Bronchial epithelial cell (primary cell): Measurements from ENCODE around the gene NCBP2. TPM values are rescaled to one million over a fixed set of nuclear protein-coding genes. Genes with fewer than 3 reads are reported as not detected.

ENCODE experiments used
- DNase-seq: peaks from one replicate; pipeline ENCODE4 v3.0.0-alpha.2; 2010; ENCODE audit warnings: low read depth
- FAIRE-seq: peaks from 2 replicates; lab custom pipeline; 2011; peaks lifted over from hg19 to GRCh38; lab: Jason Lieb, UNC
- H3K27me3 ChIP-seq: 2 replicates; pipeline ENCODE4 v1.5.1; 2011; ENCODE audit warnings: low read length; ENCODE audit not compliant: control insufficient read depth, insufficient read depth
- H3K36me3 ChIP-seq: 2 replicates; pipeline ENCODE4 v1.5.1; 2011; ENCODE audit warnings: low read length; ENCODE audit not compliant: control insufficient read depth, insufficient read depth
- H3K4me3 ChIP-seq: 2 replicates; pipeline ENCODE4 v1.5.1; 2011; ENCODE audit warnings: mild to moderate bottlenecking, low read depth, low read length, control low read depth
- CTCF ChIP-seq: IDR thresholded peaks from 2 replicates; pipeline ENCODE4 v1.5.1; 2011; ENCODE audit warnings: mild to moderate bottlenecking, moderate library complexity, low read length, control low read depth, inconsistent platforms; ENCODE audit not compliant: insufficient read depth, severe bottlenecking
- total RNA-seq: library from RNA; depleted of rRNA; stranded (reverse); fragments of >200 nt; gene quantifications from 2 replicates; pipeline ENCODE4 v1.2.1, GENCODE V29; 2014

The NCBP2 gene
- total RNA-seq, 1 donor from 2014 or later: 94.0 TPM

- Histone ChIP-seq H3K36me3 (peaks cover 9% of the 10 kb centered on the region), H3K27me3 (no peaks in the 10 kb centered on the region), H3K4me3 (no peak overlapping the region)
- no peak for DNase-seq
- no peak for TF ChIP-seq CTCF
- FAIRE-seq: no peak
Observed at GRCh38 chr3:196916995-196917394, 25.3 kb downstream of the NCBP2 start.

GRCh38 chr3:196916221-196916620, 26.1 kb downstream of the NCBP2 start:
- Histone ChIP-seq H3K27me3 (no peaks in the 10 kb centered on the region), H3K4me3 (no peak overlapping the region), H3K36me3 (peaks cover 9% of the 10 kb centered on the region)
- DNase-seq (no peak), FAIRE-seq (no peak)
- TF ChIP-seq CTCF: no peak

- DNase-seq: no peak
- H3K4me3 ChIP-seq: no peak overlapping the region
- TF ChIP-seq CTCF: no peak
- H3K27me3 ChIP-seq: no peaks in the 10 kb centered on the region
- peaks cover 9% of the 10 kb centered on the region for H3K36me3 ChIP-seq
- FAIRE-seq: no peak
Observed at GRCh38 chr3:196915375-196915774, 27.0 kb downstream of the NCBP2 start.

- Histone ChIP-seq H3K36me3 (peaks cover 9% of the 10 kb centered on the region), H3K27me3 (no peaks in the 10 kb centered on the region), H3K4me3 (no peak overlapping the region)
- DNase-seq (no peak), FAIRE-seq (no peak)
- no peak for TF ChIP-seq CTCF
Observed at GRCh38 chr3:196914866-196915265, 27.5 kb downstream of the NCBP2 start.

- Histone ChIP-seq H3K36me3 (peaks cover 7% of the 10 kb centered on the region), H3K27me3 (no peaks in the 10 kb centered on the region), H3K4me3 (no peak overlapping the region)
- no peak for DNase-seq
- no peak for FAIRE-seq
- TF ChIP-seq CTCF: no peak
Observed at GRCh38 chr3:196903740-196904139, 38.6 kb downstream of the NCBP2 start.

GRCh38 chr3:196902296-196902695, 40.0 kb downstream of the NCBP2 start:
- no peak for TF ChIP-seq CTCF
- DNase-seq (no peak), FAIRE-seq (no peak)
- no peaks in the 10 kb centered on the region for H3K27me3 ChIP-seq
- H3K4me3 ChIP-seq: no peak overlapping the region
- H3K36me3 ChIP-seq: peaks cover 7% of the 10 kb centered on the region
